Ureter (tissue), 1 donor: ENCODE data around the gene ACSM3. TPM values are rescaled to one million over a fixed set of nuclear protein-coding genes. Genes with fewer than 3 reads are reported as not detected.

Experiments
- total RNA-seq: library from RNA; stranded (reverse); gene quantifications from one replicate; pipeline ENCODE4 v1.2.4, GENCODE V29; 2023
- donor health status: DM: yes; HTN: yes; CAD: no.

The ACSM3 gene
- total RNA-seq, 1 donor from 2014 or later = 30.6 TPM

Other genes starting within 250 kb of the ACSM3 start
- not detected for gene ACSM2B, start 187.6 kb upstream of the ACSM3 start, total RNA-seq
- gene ACSM1, start 66.3 kb upstream of the ACSM3 start, total RNA-seq = 1.4 TPM
- 46.9 TPM for gene THUMPD1, start 22.2 kb upstream of the ACSM3 start, total RNA-seq
- gene ERI2, start 42.5 kb downstream of the ACSM3 start, total RNA-seq = 24.2 TPM
- 2.4 TPM for gene REXO5, start 42.5 kb downstream of the ACSM3 start, total RNA-seq
- 17.4 TPM for gene DCUN1D3, start 136.3 kb downstream of the ACSM3 start, total RNA-seq
- gene LYRM1, start 136.8 kb downstream of the ACSM3 start, total RNA-seq = 40.3 TPM